Vagina (tissue), 2 donors: ENCODE data around the gene NEUROG2. TPM values are rescaled to one million over a fixed set of nuclear protein-coding genes. Genes with fewer than 3 reads are reported as not detected.

Experiments
- DNase-seq, 2 donors: peaks; one replicate each; pipeline ENCODE4 v3.0.0-alpha.2; 2017; ENCODE audit errors: extremely low spot score in 2 of 2
- H3K27ac ChIP-seq: fragments of 200-600 bp; sonication (generic); one replicate; pipeline ENCODE4 v1.5.1; 2019
- H3K27me3 ChIP-seq: fragments of 200-600 bp; sonication (generic); one replicate; pipeline ENCODE4 v1.5.1; 2019
- H3K36me3 ChIP-seq, 2 donors: fragments of 200-600 bp; sonication (generic); one replicate each; pipeline ENCODE4 v1.5.1; 2017 to 2019
- H3K4me1 ChIP-seq: fragments of 200-600 bp; sonication (generic); one replicate; pipeline ENCODE4 v1.5.1; 2019
- H3K4me3 ChIP-seq, 2 donors: fragments of 200-600 bp; sonication (generic); 1 replicate in 1 of 2; 2 replicates in 1 of 2; pipeline ENCODE4 v1.5.1; 2016 to 2019
- H3K9me3 ChIP-seq: fragments of 200-600 bp; sonication (generic); one replicate; pipeline ENCODE4 v1.5.1; 2019
- CTCF ChIP-seq, 3 experiments: fragments of 450-650 bp in 2 of 3; fragments of 200-600 bp in 1 of 3; sonication (generic) in 1 of 3; IDR thresholded peaks; one replicate each; pipeline ENCODE4 v1.5.1; 2017 to 2019; ENCODE audit warnings: antibody characterized with exemption in 3 of 3, mild to moderate bottlenecking in 2 of 3, moderate library complexity in 2 of 3
- POLR2A ChIP-seq, 2 donors: fragments of 450-650 bp; IDR thresholded peaks; one replicate each; pipeline ENCODE4 v1.6.1; 2017; ENCODE audit warnings: antibody characterized with exemption in 2 of 2, mild to moderate bottlenecking in 2 of 2, moderate library complexity in 2 of 2
- POLR2AphosphoS5 ChIP-seq, 2 donors: sonication (generic); formaldehyde crosslinking; IDR thresholded peaks; one replicate each; pipeline ENCODE4 v1.9.0; 2017; ENCODE audit warnings: antibody characterized with exemption in 2 of 2, mild to moderate bottlenecking in 2 of 2, low read depth in 1 of 2; ENCODE audit not compliant: insufficient read depth in 1 of 2
- intact Hi-C: fragments of 100-400 bp; cut with DNase I; formaldehyde crosslinking; loops from one replicate; pipeline ENCODE4 v1.15.1; 2023
- total RNA-seq: library from RNA; depleted of rRNA; stranded (reverse); fragments of >200 nt; gene quantifications from one replicate; pipeline ENCODE4 v1.2.3, GENCODE V29; 2016

NEUROG2 gene
- total RNA-seq, result not detected

DNA sequence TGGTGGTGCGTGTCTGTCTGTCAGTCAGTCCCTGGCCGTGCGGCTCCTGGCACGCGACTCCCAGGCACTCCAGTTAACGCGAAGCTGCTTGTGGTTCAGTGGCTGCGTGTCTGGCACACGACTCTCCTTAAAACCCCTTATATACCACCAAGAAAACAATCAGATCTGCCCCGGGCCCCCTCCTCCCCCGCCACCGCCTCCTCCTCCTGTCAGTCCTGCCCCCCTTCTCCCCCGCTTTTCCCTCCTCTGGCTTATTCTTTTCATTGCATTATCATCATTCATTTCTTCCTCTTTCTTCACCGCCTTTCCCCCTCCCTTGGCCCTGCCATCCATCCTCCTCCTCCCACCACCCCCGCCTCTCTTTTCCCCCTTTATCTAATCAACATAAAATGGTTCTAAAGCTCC, at the start of gene NEUROG2:
Gene NEUROG2, minus strand, starts transcription at position 115 of the 405 bp plus-strand sequence. CDS start 705 bp downstream, outside the sequence.
- Histone ChIP-seq H3K27me3 (peaks cover 23% of the 10 kb centered on the region), H3K36me3 (no peaks in the 10 kb centered on the region), H3K4me1 (peaks cover 31% of the 10 kb centered on the region), H3K9me3 (no peaks in the 10 kb centered on the region), H3K4me3 (peak within 1 kb of the TSS; percentile 47 to 56), H3K27ac (no peak within 1 kb of the TSS)
- no peak for DNase-seq
- intact Hi-C loops, result no loop called here
- TF ChIP-seq POLR2AphosphoS5 (IDR thresholded peaks at IDR 0.05; ENCODE audit: insufficient read depth in 1 of 2, low read depth in 1 of 2) (no peak), CTCF (IDR thresholded peaks at IDR 0.05) (no peak), POLR2A (IDR thresholded peaks at IDR 0.05) (no peak)

- TF ChIP-seq POLR2A (IDR thresholded peaks at IDR 0.05), result no peak
- no peak for TF ChIP-seq CTCF (IDR thresholded peaks at IDR 0.05)
- no peak for TF ChIP-seq POLR2AphosphoS5 (IDR thresholded peaks at IDR 0.05; ENCODE audit: insufficient read depth in 1 of 2, low read depth in 1 of 2)
- Histone ChIP-seq H3K9me3 (no peaks in the 10 kb centered on the region), H3K4me3 (no peak overlapping the region), H3K27ac (no peak overlapping the region), H3K27me3 (no peaks in the 10 kb centered on the region), H3K4me1 (no peaks in the 10 kb centered on the region), H3K36me3 (no peaks in the 10 kb centered on the region)
- no peak for DNase-seq
- intact Hi-C loops, result no loop called here
Observed at GRCh38 chr4:112564706-112565270, 48.8 kb upstream of the NEUROG2 start.

DNA sequence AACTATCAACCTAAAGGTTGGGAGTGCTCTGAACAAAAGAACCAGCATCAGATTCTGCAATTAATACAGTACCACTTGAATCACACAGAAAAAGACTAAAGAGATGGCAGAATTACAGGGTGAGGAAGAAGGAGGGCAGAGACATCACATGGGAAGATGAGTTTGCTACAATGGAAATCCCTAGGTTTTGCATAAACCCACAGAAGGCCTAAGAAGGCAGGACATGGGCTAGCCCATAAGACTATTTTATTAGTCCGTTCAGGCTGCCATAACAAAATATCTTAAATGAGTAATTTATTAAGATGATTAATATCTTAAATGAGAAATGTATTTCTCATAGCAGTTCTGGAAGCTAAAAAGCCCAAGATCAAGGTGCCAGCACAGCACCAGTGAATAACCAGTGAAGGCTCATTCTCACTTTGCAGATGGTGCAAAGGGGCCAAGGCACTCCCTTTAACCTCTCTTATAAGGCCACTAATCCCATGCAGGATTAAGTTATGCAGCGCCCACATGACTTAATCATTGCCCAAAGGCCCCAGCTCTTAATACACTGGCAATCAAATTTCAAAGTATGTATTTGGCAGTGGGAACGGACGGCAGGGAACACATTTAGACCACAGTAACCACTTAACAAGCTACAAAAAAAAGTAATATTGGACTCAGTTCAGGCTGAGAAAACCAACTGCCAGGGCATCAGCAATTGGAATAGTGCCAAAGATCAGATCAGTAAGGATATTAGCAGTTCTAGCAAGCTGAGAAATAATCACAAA, 47.6 kb upstream of the NEUROG2 start:
- no peaks in the 10 kb centered on the region for H3K36me3 ChIP-seq
- no peaks in the 10 kb centered on the region for H3K4me1 ChIP-seq
- no peaks in the 10 kb centered on the region for H3K9me3 ChIP-seq
- H3K27ac ChIP-seq, result no peak overlapping the region
- H3K4me3 ChIP-seq, result no peak overlapping the region
- H3K27me3 ChIP-seq, result no peaks in the 10 kb centered on the region
- intact Hi-C loops, result no loop called here
- TF ChIP-seq CTCF (IDR thresholded peaks at IDR 0.05) (no peak), POLR2A (IDR thresholded peaks at IDR 0.05) (no peak), POLR2AphosphoS5 (IDR thresholded peaks at IDR 0.05; ENCODE audit: insufficient read depth in 1 of 2, low read depth in 1 of 2) (no peak)
- no peak for DNase-seq

DNA sequence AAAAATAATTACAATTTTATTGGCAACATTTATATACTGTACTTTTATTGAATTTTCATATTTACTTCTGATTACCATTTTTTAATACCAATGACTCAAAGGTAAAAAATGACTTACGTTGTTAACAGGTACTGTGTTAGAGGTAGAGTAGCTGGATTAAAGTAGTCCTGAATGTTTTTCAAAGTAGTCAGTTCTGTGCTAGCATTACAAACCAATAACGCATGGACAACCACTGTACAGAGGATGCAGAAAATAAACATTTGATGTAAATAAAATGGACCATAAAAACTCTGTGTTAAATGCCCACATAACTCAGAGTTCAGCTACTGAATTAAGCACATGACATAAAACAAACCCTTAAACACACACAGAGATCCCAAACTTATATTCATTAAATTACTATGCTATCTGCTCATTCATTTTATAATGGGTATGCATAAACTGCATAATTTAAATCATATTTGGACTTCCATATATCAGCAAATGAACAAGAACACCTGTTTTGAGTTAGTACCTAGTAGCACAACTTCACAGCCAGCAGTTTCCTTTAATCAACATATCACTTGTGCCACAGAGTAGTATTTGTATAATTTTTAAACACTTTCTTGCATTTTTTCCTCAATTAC, 46.4 kb upstream of the NEUROG2 start:
- no peak for DNase-seq
- Histone ChIP-seq H3K36me3 (no peaks in the 10 kb centered on the region), H3K4me3 (no peak overlapping the region), H3K27me3 (no peaks in the 10 kb centered on the region), H3K9me3 (no peaks in the 10 kb centered on the region), H3K4me1 (no peaks in the 10 kb centered on the region), H3K27ac (no peak overlapping the region)
- TF ChIP-seq CTCF (IDR thresholded peaks at IDR 0.05) (no peak), POLR2AphosphoS5 (IDR thresholded peaks at IDR 0.05; ENCODE audit: insufficient read depth in 1 of 2, low read depth in 1 of 2) (no peak), POLR2A (IDR thresholded peaks at IDR 0.05) (no peak)
- intact Hi-C loops, result no loop called here
